ENCODE data around the gene FTH1.

Gene FTH1

GRCh38 chr11:61919705-61920631, 47.5 kb downstream of the FTH1 start:
- Histone ChIP-seq H4K20me1 (ENCODE audit: control insufficient read depth, insufficient read depth, low read depth, low read length) (no peaks in the 10 kb centered on the region), H3K9me3 (ENCODE audit: control insufficient read depth, insufficient read depth, low read length) (no peaks in the 10 kb centered on the region), H3F3A (ENCODE audit: control insufficient read depth, insufficient read depth) (no peaks in the 10 kb centered on the region), H3K27ac (ENCODE audit: low read depth, low read length) (no peak overlapping the region), H3K4me2 (ENCODE audit: low read length) (no peak overlapping the region), H3K4me3 (ENCODE audit: low read length) (no peak overlapping the region), H3K27me3 (ENCODE audit: control insufficient read depth, low read length) (peaks cover 20% of the 10 kb centered on the region), H3K79me2 (ENCODE audit: control insufficient read depth, low read length) (no peaks in the 10 kb centered on the region), H3K36me3 (ENCODE audit: control insufficient read depth, low read length) (no peaks in the 10 kb centered on the region), H3K4me1 (ENCODE audit: control insufficient read depth, low read length) (no peaks in the 10 kb centered on the region), H3K9me2 (replicated peaks; ENCODE audit: control insufficient read depth, low read length) (no peaks in the 10 kb centered on the region)
- TF ChIP-seq EZH2phosphoT487 (IDR thresholded peaks at IDR 0.05; ENCODE audit: borderline replicate concordance, low read length) (no peak), CTCF (IDR thresholded peaks at IDR 0.05; ENCODE audit: low read depth, low read length, poor library complexity, severe bottlenecking) (no peak)

DNA sequence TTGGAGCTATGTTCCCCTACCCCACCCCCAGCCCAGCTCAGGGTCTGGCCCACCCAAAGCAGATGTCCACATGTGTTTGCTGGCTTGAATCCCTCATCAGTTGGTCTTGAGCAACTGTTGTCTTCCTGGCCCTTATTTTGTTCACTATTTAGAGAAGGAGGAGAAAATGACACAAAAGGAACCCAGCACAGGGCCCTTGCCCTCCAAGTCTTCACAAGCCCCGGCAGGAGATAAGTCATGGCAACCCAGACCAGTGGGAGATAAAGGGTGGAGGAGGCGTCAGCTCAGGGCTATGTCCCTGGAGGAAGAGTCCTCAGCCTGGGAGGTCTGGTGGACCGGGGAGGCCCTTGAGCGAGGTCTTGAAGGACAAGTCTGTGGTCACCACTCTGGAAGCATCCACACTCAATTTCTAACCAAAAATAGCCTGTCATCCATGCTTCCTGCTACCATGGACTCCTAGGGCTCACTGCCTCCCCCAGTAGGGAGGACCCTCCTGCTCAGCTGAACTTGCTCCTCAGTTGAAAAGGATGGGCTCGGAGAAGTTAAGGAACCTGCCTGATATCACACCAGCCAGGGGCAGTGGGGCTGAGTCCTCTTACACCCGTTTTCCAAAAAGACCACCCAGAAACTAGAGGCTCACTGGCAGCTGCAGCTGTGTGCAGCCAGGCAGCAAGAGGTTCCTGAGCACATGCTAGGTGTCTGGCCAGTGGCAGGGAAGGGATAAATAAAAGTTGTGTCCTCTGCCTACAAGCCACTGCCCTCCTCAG, 48.3 kb downstream of the FTH1 start:
- Histone ChIP-seq H3K4me3 (ENCODE audit: low read length) (no peak overlapping the region), H3K79me2 (ENCODE audit: control insufficient read depth, low read length) (no peaks in the 10 kb centered on the region), H3F3A (ENCODE audit: control insufficient read depth, insufficient read depth) (no peaks in the 10 kb centered on the region), H3K36me3 (ENCODE audit: control insufficient read depth, low read length) (no peaks in the 10 kb centered on the region), H4K20me1 (ENCODE audit: control insufficient read depth, insufficient read depth, low read depth, low read length) (no peaks in the 10 kb centered on the region), H3K9me3 (ENCODE audit: control insufficient read depth, insufficient read depth, low read length) (no peaks in the 10 kb centered on the region), H3K4me1 (ENCODE audit: control insufficient read depth, low read length) (no peaks in the 10 kb centered on the region), H3K9me2 (replicated peaks; ENCODE audit: control insufficient read depth, low read length) (no peaks in the 10 kb centered on the region), H3K27me3 (ENCODE audit: control insufficient read depth, low read length) (peaks cover 18% of the 10 kb centered on the region), H3K4me2 (ENCODE audit: low read length) (no peak overlapping the region), H3K27ac (ENCODE audit: low read depth, low read length) (no peak overlapping the region)
- TF ChIP-seq CTCF (IDR thresholded peaks at IDR 0.05; ENCODE audit: low read depth, low read length, poor library complexity, severe bottlenecking), result no peak
- no peak for TF ChIP-seq EZH2phosphoT487 (IDR thresholded peaks at IDR 0.05; ENCODE audit: borderline replicate concordance, low read length)

GRCh38 chr11:61918251-61918937, 49.0 kb downstream of the FTH1 start:
- Histone ChIP-seq H3K27ac (ENCODE audit: low read depth, low read length) (no peak overlapping the region), H3K27me3 (ENCODE audit: control insufficient read depth, low read length) (peaks cover 17% of the 10 kb centered on the region), H3K4me2 (ENCODE audit: low read length) (no peak overlapping the region), H3K4me1 (ENCODE audit: control insufficient read depth, low read length) (no peaks in the 10 kb centered on the region), H3K79me2 (ENCODE audit: control insufficient read depth, low read length) (no peaks in the 10 kb centered on the region), H3K9me2 (replicated peaks; ENCODE audit: control insufficient read depth, low read length) (no peaks in the 10 kb centered on the region), H3K9me3 (ENCODE audit: control insufficient read depth, insufficient read depth, low read length) (no peaks in the 10 kb centered on the region), H4K20me1 (ENCODE audit: control insufficient read depth, insufficient read depth, low read depth, low read length) (no peaks in the 10 kb centered on the region), H3F3A (ENCODE audit: control insufficient read depth, insufficient read depth) (no peaks in the 10 kb centered on the region), H3K4me3 (ENCODE audit: low read length) (no peak overlapping the region), H3K36me3 (ENCODE audit: control insufficient read depth, low read length) (no peaks in the 10 kb centered on the region)
- no peak for TF ChIP-seq CTCF (IDR thresholded peaks at IDR 0.05; ENCODE audit: low read depth, low read length, poor library complexity, severe bottlenecking)
- no peak for TF ChIP-seq EZH2phosphoT487 (IDR thresholded peaks at IDR 0.05; ENCODE audit: borderline replicate concordance, low read length)

Data from DOHH2 (cell line).